ENCODE data around the gene SMIM29.
A peak's percentile ranks its signal among the peaks of the same experiment; 100 is the strongest.

SMIM29 gene

GRCh38 chr6:34201455-34202107 is 47.2 kb downstream of the SMIM29 start:
- no peak overlapping the region for H3K9ac ChIP-seq (ENCODE audit: low read length)
- H3K27ac ChIP-seq (ENCODE audit: low read depth, low read length), result no peak overlapping the region
- no peak overlapping the region for H3K4me3 ChIP-seq (ENCODE audit: low read length)
- H3K36me3 ChIP-seq (ENCODE audit: control insufficient read depth, insufficient read depth, low read length), result no peaks in the 10 kb centered on the region
- no peaks in the 10 kb centered on the region for H3K4me1 ChIP-seq (ENCODE audit: control insufficient read depth, insufficient read depth, low read length)
- no peaks in the 10 kb centered on the region for H3K27me3 ChIP-seq (ENCODE audit: control insufficient read depth, insufficient read depth, low read length)

GRCh38 chr6:34200340-34200971 is 48.4 kb downstream of the SMIM29 start:
- H3K4me1 ChIP-seq (ENCODE audit: control insufficient read depth, insufficient read depth, low read length), result peaks cover 2% of the 10 kb centered on the region
- no peak overlapping the region for H3K4me3 ChIP-seq (ENCODE audit: low read length)
- H3K27ac ChIP-seq (ENCODE audit: low read depth, low read length), result no peak overlapping the region
- H3K36me3 ChIP-seq (ENCODE audit: control insufficient read depth, insufficient read depth, low read length), result no peaks in the 10 kb centered on the region
- no peaks in the 10 kb centered on the region for H3K27me3 ChIP-seq (ENCODE audit: control insufficient read depth, insufficient read depth, low read length)
- H3K9ac ChIP-seq (ENCODE audit: low read length), result no peak overlapping the region

GRCh38 chr6:34196833-34197195 is 52.0 kb downstream of the SMIM29 start:
- H3K4me1 ChIP-seq (ENCODE audit: control insufficient read depth, insufficient read depth, low read length), result peaks cover 2% of the 10 kb centered on the region
- peak overlapping the region; percentile 33 for H3K9ac ChIP-seq (ENCODE audit: low read length)
- H3K27me3 ChIP-seq (ENCODE audit: control insufficient read depth, insufficient read depth, low read length), result no peaks in the 10 kb centered on the region
- H3K27ac ChIP-seq (ENCODE audit: low read depth, low read length), result no peak overlapping the region
- no peaks in the 10 kb centered on the region for H3K36me3 ChIP-seq (ENCODE audit: control insufficient read depth, insufficient read depth, low read length)
- H3K4me3 ChIP-seq (ENCODE audit: low read length), result peak overlapping the region; percentile 51

Measured in rectal smooth muscle tissue (tissue), 1 donor.